H1 (cell line): ENCODE data around the gene AGTR1. TPM values are rescaled to one million over a fixed set of nuclear protein-coding genes. Genes with fewer than 3 reads are reported as not detected.

Experiments
- CTCF ChIA-PET: fragments of 300-600 bp; sonication (Branson Sonifier 250); formaldehyde crosslinking; loops from one replicate; lab custom pipeline; 2021; ENCODE audit not compliant: partially characterized antibody; lab: Charles Lee
- POLR2A ChIA-PET: fragments of 300-600 bp; sonication (Branson Sonifier 250); formaldehyde crosslinking; loops from one replicate; lab custom pipeline; 2021; ENCODE audit warnings: inconsistent platforms; ENCODE audit not compliant: partially characterized antibody; lab: Charles Lee
- DNase-seq, 2 experiments: peaks; one replicate each; pipeline versions ENCODE4 v3.0.0 to v3.0.0-alpha.2; 2010 to 2022; ENCODE audit warnings: low spot score in 2 of 2, low read depth in 1 of 2, mixed read lengths in 1 of 2
- FAIRE-seq: peaks from 2 replicates; lab custom pipeline; 2011; peaks lifted over from hg19 to GRCh38; lab: Jason Lieb, UNC
- H2AFZ ChIP-seq: 2 replicates; pipeline ENCODE4 v1.8.1; 2012; ENCODE audit warnings: low read length, inconsistent platforms
- H2AK5ac ChIP-seq: 2 replicates; pipeline ENCODE4 v1.6.1; 2013; ENCODE audit warnings: low read depth, low read length
- H2BK120ac ChIP-seq: replicated peaks from 2 replicates; pipeline ENCODE3; 2013; ENCODE audit warnings: low read depth, low read length, inconsistent platforms
- H2BK12ac ChIP-seq: 2 replicates; pipeline ENCODE4 v1.6.1; 2013; ENCODE audit warnings: low read depth, low read length
- H2BK15ac ChIP-seq: 2 replicates; pipeline ENCODE4 v1.6.1; 2013; ENCODE audit warnings: low read length
- H2BK20ac ChIP-seq: 2 replicates; pipeline ENCODE4 v1.6.1; 2013; ENCODE audit warnings: low read length
- H2BK5ac ChIP-seq: 2 replicates; pipeline ENCODE4 v1.6.1; 2013; ENCODE audit warnings: low read depth, low read length
- H3K14ac ChIP-seq: 2 replicates; pipeline ENCODE4 v1.6.1; 2013; ENCODE audit warnings: inconsistent platforms; ENCODE audit not compliant: insufficient read length
- H3K18ac ChIP-seq: 2 replicates; pipeline ENCODE4 v1.6.1; 2013; ENCODE audit warnings: low read length; ENCODE audit errors: extremely low read depth
- H3K23ac ChIP-seq: 2 replicates; pipeline ENCODE4 v1.6.1; 2013; ENCODE audit warnings: inconsistent platforms; ENCODE audit not compliant: insufficient read length
- H3K23me2 ChIP-seq: 2 replicates; pipeline ENCODE4 v1.6.1; 2013; ENCODE audit warnings: low read depth, low read length
- H3K27ac ChIP-seq: 2 replicates; pipeline ENCODE4 v1.6.1; 2011; ENCODE audit warnings: low read depth, low read length, inconsistent platforms
- H3K27me3 ChIP-seq, 4 experiments: replicated peaks in 1 of 4; 1 replicate in 1 of 4; 2 replicates in 3 of 4; pipeline versions ENCODE4 v1.6.1 to v1.8.1; 2011 to 2013; ENCODE audit warnings: low read length in 3 of 4, mild to moderate bottlenecking in 3 of 4, inconsistent platforms in 2 of 4, mixed read lengths in 2 of 4, moderate library complexity in 1 of 4; ENCODE audit not compliant: control insufficient read depth in 3 of 4, insufficient read depth in 3 of 4; ENCODE audit errors: extremely low read depth in 1 of 4
- H3K36me3 ChIP-seq, 4 experiments: 2 replicates each; pipeline versions ENCODE4 v1.6.1 to v1.8.1; 2011 to 2013; ENCODE audit warnings: mild to moderate bottlenecking in 4 of 4, low read length in 3 of 4, moderate library complexity in 2 of 4, control low read depth in 1 of 4, inconsistent platforms in 1 of 4; ENCODE audit not compliant: insufficient read depth in 4 of 4, control insufficient read depth in 2 of 4
- H3K4ac ChIP-seq: replicated peaks from 2 replicates; pipeline ENCODE3; 2013; ENCODE audit warnings: low read length, low read depth, mixed read lengths, inconsistent platforms; ENCODE audit not compliant: insufficient read length
- H3K4me1 ChIP-seq, 4 experiments: replicated peaks in 1 of 4; 1 replicate in 1 of 4; 2 replicates in 3 of 4; pipeline versions ENCODE4 v1.6.1 to v1.8.1; 2011 to 2013; ENCODE audit warnings: low read length in 3 of 4, inconsistent platforms in 2 of 4, mixed read lengths in 1 of 4; ENCODE audit not compliant: insufficient read depth in 4 of 4, control insufficient read depth in 3 of 4
- H3K4me2 ChIP-seq, 2 experiments: 2 replicates each; pipeline versions ENCODE4 v1.6.1 to v1.8.1; 2011 to 2013; ENCODE audit warnings: low read depth in 2 of 2, low read length in 2 of 2, control low read depth in 1 of 2, inconsistent platforms in 1 of 2, mild to moderate bottlenecking in 1 of 2; ENCODE audit not compliant: insufficient read depth in 1 of 2
- H3K4me3 ChIP-seq, 4 experiments: fragments of 200-600, 300-600 bp in 1 of 4; sonication (generic), shearing (Covaris generic), sonication (Bioruptor Twin) in 1 of 4; 2 replicates each; pipeline versions ENCODE4 v1.5.1 to v1.8.1; 2011 to 2016; ENCODE audit warnings: low read length in 4 of 4, low read depth in 3 of 4, control low read depth in 2 of 4, inconsistent platforms in 2 of 4, mild to moderate bottlenecking in 2 of 4, mixed read lengths in 1 of 4, moderate library complexity in 1 of 4; ENCODE audit not compliant: insufficient read depth in 2 of 4; ENCODE audit errors: extremely low read depth in 1 of 4
- H3K56ac ChIP-seq: replicated peaks from 2 replicates; pipeline ENCODE3; 2013; ENCODE audit warnings: low read depth, mild to moderate bottlenecking, mixed read lengths, low read length, inconsistent platforms; ENCODE audit not compliant: insufficient read length
- H3K79me1 ChIP-seq: 2 replicates; pipeline ENCODE4 v1.6.1; 2013; ENCODE audit warnings: low read depth, low read length, control low read depth
- H3K79me2 ChIP-seq, 2 experiments: 2 replicates each; pipeline versions ENCODE4 v1.6.1 to v1.8.1; 2012 to 2013; ENCODE audit warnings: low read length in 2 of 2, mild to moderate bottlenecking in 2 of 2, inconsistent platforms in 1 of 2; ENCODE audit not compliant: insufficient read depth in 2 of 2, control insufficient read depth in 1 of 2
- H3K9ac ChIP-seq, 4 experiments: replicated peaks in 1 of 4; 1 replicate in 1 of 4; 2 replicates in 3 of 4; pipeline versions ENCODE4 v1.6.1 to v1.8.1; 2011 to 2013; ENCODE audit warnings: low read depth in 3 of 4, low read length in 3 of 4, control low read depth in 2 of 4, mild to moderate bottlenecking in 2 of 4, moderate library complexity in 2 of 4, inconsistent platforms in 1 of 4; ENCODE audit errors: extremely low read depth in 1 of 4
- H3K9me3 ChIP-seq, 2 experiments: 2 replicates each; pipeline versions ENCODE4 v1.6.1 to v1.8.1; 2012 to 2013; ENCODE audit warnings: mild to moderate bottlenecking in 2 of 2, moderate library complexity in 2 of 2, control low read depth in 1 of 2, inconsistent platforms in 1 of 2, low read depth in 1 of 2, low read length in 1 of 2, mixed read lengths in 1 of 2; ENCODE audit not compliant: insufficient read depth in 2 of 2
- H4K20me1 ChIP-seq, 2 experiments: replicated peaks in 1 of 2; 2 replicates each; pipeline versions ENCODE3 to v1.8.1; 2011 to 2013; ENCODE audit warnings: inconsistent platforms in 2 of 2, low read length in 2 of 2, mild to moderate bottlenecking in 1 of 2; ENCODE audit not compliant: insufficient read depth in 2 of 2, control insufficient read depth in 1 of 2
- H4K5ac ChIP-seq: 2 replicates; pipeline ENCODE4 v1.6.1; 2013; ENCODE audit warnings: low read length, low read depth, mixed read lengths, inconsistent platforms; ENCODE audit not compliant: insufficient read length
- H4K8ac ChIP-seq: 2 replicates; pipeline ENCODE4 v1.8.0; 2013; ENCODE audit warnings: mild to moderate bottlenecking, moderate library complexity, low read length, inconsistent platforms; ENCODE audit not compliant: insufficient read depth; ENCODE audit errors: extremely low read depth
- H4K91ac ChIP-seq: replicated peaks from 2 replicates; pipeline ENCODE3; 2013; ENCODE audit warnings: low read length, mixed read lengths, inconsistent platforms; ENCODE audit not compliant: insufficient read length
- BCL11A ChIP-seq, 2 experiments: IDR thresholded peaks; one replicate each; pipeline ENCODE4 v1.6.1; 2011; ENCODE audit warnings: low read depth in 2 of 2, low read length in 2 of 2, mild to moderate bottlenecking in 2 of 2
- CREB1 ChIP-seq: IDR thresholded peaks from 2 replicates; pipeline ENCODE4 v1.6.1; 2012; ENCODE audit warnings: inconsistent platforms
- CTBP2 ChIP-seq: IDR thresholded peaks from 2 replicates; pipeline ENCODE4 v1.7.0; 2011; ENCODE audit warnings: borderline replicate concordance, mild to moderate bottlenecking, moderate library complexity, mixed read lengths, low read length; ENCODE audit not compliant: insufficient read depth, insufficient read length
- EZH2 ChIP-seq: fragments of 200-600 bp; sonication (generic); IDR thresholded peaks from 2 replicates; pipeline ENCODE4 v1.7.1; 2012; ENCODE audit warnings: low read depth, mild to moderate bottlenecking, moderate library complexity, low read length, inconsistent platforms; ENCODE audit not compliant: severe bottlenecking
- MAFK ChIP-seq: IDR thresholded peaks from 2 replicates; pipeline ENCODE4 v1.6.1; 2012; ENCODE audit warnings: low read depth, mild to moderate bottlenecking, improper control_type of control experiment, low read length
- RXRA ChIP-seq: IDR thresholded peaks from 2 replicates; pipeline ENCODE4 v1.6.1; 2011; ENCODE audit warnings: low read depth, mild to moderate bottlenecking, low read length, moderate library complexity; ENCODE audit not compliant: insufficient read depth
- SAP30 ChIP-seq: fragments of 300-600 bp; sonication (generic); IDR thresholded peaks from 2 replicates; pipeline ENCODE4 v1.7.1; 2012; ENCODE audit warnings: low read length, moderate library complexity, mild to moderate bottlenecking, inconsistent platforms; ENCODE audit not compliant: insufficient read depth, insufficient replicate concordance
- SP4 ChIP-seq: IDR thresholded peaks from 2 replicates; pipeline ENCODE4 v1.6.1; 2012; ENCODE audit warnings: low read length, inconsistent platforms
- TCF12 ChIP-seq: IDR thresholded peaks from 2 replicates; pipeline ENCODE4 v1.6.1; 2011; ENCODE audit warnings: low read depth, mild to moderate bottlenecking, low read length
- TEAD4 ChIP-seq: IDR thresholded peaks from 2 replicates; pipeline ENCODE4 v1.6.1; 2012; ENCODE audit warnings: low read depth, low read length, inconsistent platforms, mixed read lengths
- YY1 ChIP-seq: IDR thresholded peaks from 2 replicates; pipeline ENCODE4 v1.6.1; 2011; ENCODE audit warnings: low read depth, mild to moderate bottlenecking, low read length
- WGBS, 2 experiments: shearing (Covaris generic) in 1 of 2; methylation state at CpG; one replicate each; pipeline versions ENCODE4 v1.1.6 to v1.1.7; 2013 to 2015; ENCODE audit warnings: low lambda C conversion rate in 2 of 2, mixed read lengths in 2 of 2, inconsistent platforms in 1 of 2, low coverage in 1 of 2, missing lambda C conversion rate in 1 of 2; ENCODE audit not compliant: insufficient replicate concordance in 2 of 2, insufficient coverage in 1 of 2, insufficient read length in 1 of 2; ENCODE audit errors: extremely low coverage in 1 of 2, missing lambda C conversion rate in 1 of 2; 5-methylcytosine and 5-hydroxymethylcytosine counted together
- polyA plus RNA-seq, 7 experiments: library from polyadenylated mRNA; depleted of rRNA in 3 of 7; stranded (reverse) in 5 of 7; unstranded in 2 of 7; fragments of >200 nt in 5 of 7; fragments of 200-250 nt in 2 of 7; gene quantifications; 1 replicate in 5 of 7; 2 replicates in 1 of 7; 4 replicates in 1 of 7; pipeline versions ENCODE4 v1.2.1 to v1.2.3, GENCODE V29; 2011 to 2013; ENCODE audit warnings: missing spikeins in 2 of 7, mixed read lengths in 2 of 7
- total RNA-seq: library from RNA; stranded (reverse); fragmentation: NEBNext Ultra II Directional; extraction: Animal tissue kit (Norgen Biotek cat#: 25700); gene quantifications from 2 replicates; pipeline ENCODE4 v1.2.1, GENCODE V29; 2021
- TF ChIP-seq, protein P1 (sequence below), 3 experiments: IDR thresholded peaks; 1 replicate in 2 of 3; 2 replicates in 1 of 3; pipeline versions ENCODE4 v1.5.1 to v1.6.1; 2011; ENCODE audit warnings: low read length in 3 of 3, mild to moderate bottlenecking in 3 of 3, inconsistent platforms in 2 of 3, low read depth in 1 of 3, moderate library complexity in 1 of 3; ENCODE audit not compliant: insufficient read depth in 1 of 3; ENCODE audit errors: control extremely low read depth in 1 of 3

The AGTR1 gene
- total and polyA plus RNA-seq, 2 of the 8 experiments (the other 6 are each of a cell fraction or from before 2014, with no cell fraction given) = 0.03 TPM; not detected in 1

DNA sequence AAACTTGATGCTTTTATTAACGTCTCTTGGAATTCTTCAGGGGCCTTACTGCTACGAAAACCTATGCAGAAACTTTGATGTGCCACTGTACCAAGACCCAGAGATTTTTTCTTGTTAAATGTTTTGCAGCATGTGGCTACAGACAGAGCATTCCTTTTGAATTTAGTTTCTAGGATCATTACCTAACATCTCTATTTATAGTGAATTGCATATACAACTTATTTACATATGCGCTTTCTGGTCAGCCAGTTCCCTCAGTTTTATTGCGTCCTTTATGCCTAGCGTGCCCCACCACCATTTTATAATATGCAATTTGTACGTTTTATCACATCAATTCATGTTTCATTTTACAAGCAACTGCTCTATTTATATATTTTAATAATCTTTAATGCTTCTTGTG is 46.2 kb upstream of the AGTR1 start:
- ChIA-PET POLR2A (no interaction called here), CTCF (no interaction called here)
- Histone ChIP-seq H2BK15ac (no peak overlapping the region), H3K4me1 (no peaks in the 10 kb centered on the region), H3K9ac (no peak overlapping the region), H3K79me1 (no peaks in the 10 kb centered on the region), H2AFZ (no peak overlapping the region), H2BK120ac (no peak overlapping the region), H4K8ac (no peak overlapping the region), H3K9me3 (peaks cover 0 to 3% of the 10 kb centered on the region in 2 experiments; a peak in 1 of 4 replicates), H4K91ac (no peak overlapping the region), H3K4me2 (no peak overlapping the region), H3K18ac (no peak overlapping the region), H3K23me2 (no peaks in the 10 kb centered on the region), H2BK20ac (no peak overlapping the region), H3K4ac (no peak overlapping the region), H3K56ac (no peak overlapping the region), H3K27me3 (no peaks in the 10 kb centered on the region), H3K23ac (no peak overlapping the region), H4K20me1 (no peaks in the 10 kb centered on the region), H3K14ac (no peak overlapping the region), H2AK5ac (no peak overlapping the region), H4K5ac (no peak overlapping the region), H3K4me3 (no peak overlapping the region), H3K27ac (no peak overlapping the region), H3K79me2 (no peaks in the 10 kb centered on the region), H3K36me3 (no peaks in the 10 kb centered on the region), H2BK12ac (no peak overlapping the region), H2BK5ac (no peak overlapping the region)
- 96% methylated on average over 6 of the region's 6 CpGs; no CpG with 5 or more reads in 1 of the 2 experiments for WGBS, 2 experiments
- no peak for TF ChIP-seq BCL11A (IDR thresholded peaks at IDR 0.05; ENCODE audit: low read depth in 2 of 2, low read length in 2 of 2)
- TF ChIP-seq, protein P1, sequence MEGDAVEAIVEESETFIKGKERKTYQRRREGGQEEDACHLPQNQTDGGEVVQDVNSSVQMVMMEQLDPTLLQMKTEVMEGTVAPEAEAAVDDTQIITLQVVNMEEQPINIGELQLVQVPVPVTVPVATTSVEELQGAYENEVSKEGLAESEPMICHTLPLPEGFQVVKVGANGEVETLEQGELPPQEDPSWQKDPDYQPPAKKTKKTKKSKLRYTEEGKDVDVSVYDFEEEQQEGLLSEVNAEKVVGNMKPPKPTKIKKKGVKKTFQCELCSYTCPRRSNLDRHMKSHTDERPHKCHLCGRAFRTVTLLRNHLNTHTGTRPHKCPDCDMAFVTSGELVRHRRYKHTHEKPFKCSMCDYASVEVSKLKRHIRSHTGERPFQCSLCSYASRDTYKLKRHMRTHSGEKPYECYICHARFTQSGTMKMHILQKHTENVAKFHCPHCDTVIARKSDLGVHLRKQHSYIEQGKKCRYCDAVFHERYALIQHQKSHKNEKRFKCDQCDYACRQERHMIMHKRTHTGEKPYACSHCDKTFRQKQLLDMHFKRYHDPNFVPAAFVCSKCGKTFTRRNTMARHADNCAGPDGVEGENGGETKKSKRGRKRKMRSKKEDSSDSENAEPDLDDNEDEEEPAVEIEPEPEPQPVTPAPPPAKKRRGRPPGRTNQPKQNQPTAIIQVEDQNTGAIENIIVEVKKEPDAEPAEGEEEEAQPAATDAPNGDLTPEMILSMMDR (IDR thresholded peaks at IDR 0.05; ENCODE audit: control extremely low read depth in 1 of 3, insufficient read depth in 1 of 3, low read depth in 1 of 3, low read length in 3 of 3) = no peak
- TF ChIP-seq SAP30 = no peak
- TF ChIP-seq CREB1 = no peak
- no peak for TF ChIP-seq EZH2
- TF ChIP-seq CTBP2 = no peak
- TF ChIP-seq SP4 = no peak
- TF ChIP-seq TEAD4 = no peak
- no peak for TF ChIP-seq MAFK
- TF ChIP-seq RXRA = no peak
- TF ChIP-seq TCF12 = no peak
- TF ChIP-seq YY1 = no peak
- FAIRE-seq (no peak), DNase-seq (no peak)
